Measurements from ENCODE around the gene CHIC2. TPM values are rescaled to one million over a fixed set of nuclear protein-coding genes. Genes with fewer than 3 reads are reported as not detected.

Gene CHIC2
- total and polyA plus RNA-seq, 8 donors = 3.9 to 11.5 (median 7.0) TPM

GRCh38 chr4:54104907-54105306, 40.5 kb upstream of the CHIC2 start:
- no peaks in the 10 kb centered on the region for H3K9me3 ChIP-seq
- H3K4me3 ChIP-seq = no peak overlapping the region
- FAIRE-seq = no peak
- intact Hi-C loops (cut with DNase I) = no loop called here
- no peak overlapping the region for H3K27ac ChIP-seq
- no peak for TF ChIP-seq CTCF (IDR thresholded peaks at IDR 0.05)
- no peaks in the 10 kb centered on the region for H3K36me3 ChIP-seq
- WGBS, 2 donors = 92 to 96% methylated on average over 1 of the region's 1 CpG
- DNase-seq = no peak
- peaks cover 0 to 14% (median 7%) of the 10 kb centered on the region in 3 donors for H3K4me1 ChIP-seq
- H3K27me3 ChIP-seq = peaks cover 0 to 63% (median 15%) of the 10 kb centered on the region in 4 donors
- ATAC-seq = no peak

GRCh38 chr4:54103190-54103574, 38.8 kb upstream of the CHIC2 start:
- no peak overlapping the region for H3K4me3 ChIP-seq
- FAIRE-seq = no peak
- DNase-seq = no peak

DNA sequence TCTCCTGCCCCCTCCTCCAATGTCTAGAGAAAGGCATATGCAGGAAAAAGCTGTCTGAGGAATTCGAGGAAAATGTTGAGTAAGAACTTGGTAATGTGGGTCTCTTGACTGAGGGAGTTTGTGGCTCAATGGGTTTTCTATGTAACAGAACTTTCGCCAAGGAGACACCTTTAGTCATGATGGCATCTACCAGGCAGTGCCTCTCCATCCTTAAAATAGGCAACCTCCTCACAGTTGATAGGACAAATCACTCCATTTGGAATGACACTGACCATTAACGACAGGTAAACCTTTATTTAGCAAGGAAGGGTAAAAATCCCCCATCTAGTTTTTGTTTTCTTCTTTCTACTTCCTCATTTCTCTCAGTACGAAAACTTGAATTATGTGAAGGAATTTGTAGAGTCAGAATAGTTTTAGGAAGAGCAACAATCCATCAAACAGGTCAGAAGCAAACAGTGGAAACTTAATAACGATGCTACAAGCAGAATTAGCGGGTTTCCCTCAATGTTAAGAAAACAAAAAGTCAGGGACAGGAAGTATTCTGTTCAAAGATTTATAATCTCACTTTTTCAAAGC, 38.2 kb upstream of the CHIC2 start:
- ATAC-seq (no peak), FAIRE-seq (no peak), DNase-seq (no peak)
- Histone ChIP-seq H3K36me3 (no peaks in the 10 kb centered on the region), H3K27me3 (peaks cover 0 to 55% (median 12%) of the 10 kb centered on the region in 4 donors), H3K4me3 (no peak overlapping the region), H3K9me3 (no peaks in the 10 kb centered on the region), H3K4me1 (peaks cover 0 to 21% (median 12%) of the 10 kb centered on the region in 3 donors), H3K27ac (no peak overlapping the region)
- WGBS, 2 donors = 29 to 34% methylated on average over 6 of the region's 6 CpGs
- no peak for TF ChIP-seq CTCF (IDR thresholded peaks at IDR 0.05)
- intact Hi-C loops (cut with DNase I) = no loop called here

More at GRCh38 chr4:54103190-54103574, 38.8 kb upstream of the CHIC2 start:
- intact Hi-C loops (cut with DNase I) = no loop called here
- Histone ChIP-seq H3K27me3 (peaks cover 0 to 58% (median 10%) of the 10 kb centered on the region in 4 donors), H3K9me3 (no peaks in the 10 kb centered on the region), H3K27ac (no peak overlapping the region), H3K36me3 (no peaks in the 10 kb centered on the region), H3K4me1 (peaks cover 0 to 21% (median 12%) of the 10 kb centered on the region in 3 donors)
- ATAC-seq = no peak
- no peak for TF ChIP-seq CTCF (IDR thresholded peaks at IDR 0.05)
- 12 to 13% methylated on average over 8 of the region's 8 CpGs for WGBS, 2 donors

DNA sequence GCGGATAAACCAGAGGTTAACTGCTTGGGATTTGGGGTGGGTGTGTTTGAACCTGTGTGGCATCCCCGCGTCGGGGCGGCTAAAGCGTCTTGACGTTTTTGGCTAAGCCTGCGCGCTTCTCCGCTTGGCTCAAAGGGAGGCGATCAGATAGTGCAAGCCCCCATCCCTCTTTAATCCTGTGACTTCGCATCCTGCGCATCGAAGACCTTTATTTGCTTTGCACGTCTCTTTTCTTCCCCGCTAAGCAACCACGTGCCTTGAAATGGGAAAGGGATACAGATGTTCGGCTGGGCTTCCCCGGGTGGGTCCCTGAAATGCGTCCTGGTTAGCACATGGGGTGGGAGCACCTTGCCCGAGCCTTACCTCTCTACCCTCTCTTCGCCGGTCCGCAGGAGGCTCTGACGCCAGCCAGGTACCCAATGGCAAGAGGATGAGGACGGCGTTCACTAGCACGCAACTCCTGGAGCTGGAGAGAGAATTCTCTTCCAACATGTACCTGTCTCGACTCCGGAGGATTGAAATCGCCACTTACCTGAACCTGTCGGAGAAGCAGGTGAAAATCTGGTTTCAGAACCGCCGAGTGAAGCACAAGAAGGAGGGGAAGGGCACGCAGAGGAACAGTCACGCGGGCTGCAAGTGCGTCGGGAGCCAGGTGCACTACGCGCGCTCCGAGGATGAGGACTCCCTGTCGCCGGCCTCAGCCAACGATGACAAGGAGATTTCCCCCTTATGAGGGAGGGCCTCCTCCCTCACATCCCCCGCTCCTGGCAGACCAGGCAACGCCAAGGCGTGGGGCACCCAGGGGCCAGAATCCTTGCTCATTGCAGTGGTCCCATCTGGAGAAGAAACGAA, 37.0 kb upstream of the CHIC2 start:
- 6 to 7% methylated on average over 50 of the region's 50 CpGs for WGBS, 2 donors
- no peaks in the 10 kb centered on the region for H3K36me3 ChIP-seq
- ATAC-seq = no peak
- no peak for TF ChIP-seq CTCF (IDR thresholded peaks at IDR 0.05)
- DNase-seq = peak in 1 of 6 donors; percentile 47
- no peak overlapping the region for H3K27ac ChIP-seq
- intact Hi-C loops (cut with DNase I) = no loop called here
- peaks cover 0 to 62% (median 10%) of the 10 kb centered on the region in 4 donors for H3K27me3 ChIP-seq
- H3K9me3 ChIP-seq = no peaks in the 10 kb centered on the region
- H3K4me3 ChIP-seq = peak overlapping the region in 1 of 4 donors; percentile 30
- FAIRE-seq = no peak
- H3K4me1 ChIP-seq = peaks cover 0 to 21% (median 12%) of the 10 kb centered on the region in 3 donors

Data from pancreas (tissue), 10 donors.